PC-3 (cell line): Measurements from ENCODE around the gene LRRC74A. TPM values are rescaled to one million over a fixed set of nuclear protein-coding genes. Genes with fewer than 3 reads are reported as not detected.

Experiments used
- ATAC-seq: fragments of 200-7000 bp; cut with Tn5 transposase; 2 replicates; pipeline ENCODE4 v1.9.1; 2020; ENCODE audit warnings: mild to moderate bottlenecking, moderate library complexity
- BruUV-seq: library from RNA; stranded (reverse); fragments of 400-500 nt; replicated peaks from 2 replicates; lab custom pipeline; 2021; lab: Mats Ljungman, UMichigan
- CTCF ChIA-PET: fragments of 300-600 bp; sonication (Branson Sonifier 250); formaldehyde crosslinking; loops from one replicate; lab custom pipeline; 2022; ENCODE audit warnings: antibody characterized with exemption; lab: Charles Lee
- POLR2A ChIA-PET: fragments of 300-600 bp; sonication (Branson Sonifier 250); formaldehyde crosslinking; loops from one replicate; lab custom pipeline; 2022; ENCODE audit warnings: antibody characterized with exemption; ENCODE audit not compliant: unreplicated experiment; lab: Charles Lee
- DNase-seq: peaks from one replicate; pipeline ENCODE4 v3.0.0-alpha.2; 2015
- H2AFZ ChIP-seq: fragments of 300-600 bp; sonication (generic); 2 replicates; pipeline ENCODE4 v1.6.0; 2016; ENCODE audit warnings: antibody characterized with exemption, low read length
- H3F3A ChIP-seq: fragments of 300-600 bp; sonication (generic); one replicate; pipeline ENCODE4 v1.6.0; 2017; ENCODE audit warnings: antibody characterized with exemption, low read length, control low read depth, mild to moderate bottlenecking; ENCODE audit not compliant: unreplicated experiment
- H3K27ac ChIP-seq: fragments of 300-600 bp; sonication (generic); 2 replicates; pipeline ENCODE4 v1.5.1; 2016; ENCODE audit warnings: mild to moderate bottlenecking, low read length
- H3K27me3 ChIP-seq: fragments of 300-600 bp; sonication (generic); 2 replicates; pipeline ENCODE4 v1.6.1; 2016; ENCODE audit warnings: low read length, mixed read lengths
- H3K36me3 ChIP-seq: fragments of 300-600 bp; sonication (generic); 2 replicates; pipeline ENCODE4 v1.6.1; 2016; ENCODE audit warnings: low read depth, mixed run types, low read length, mixed read lengths
- H3K4me1 ChIP-seq: fragments of 300-600 bp; sonication (generic); 2 replicates; pipeline ENCODE4 v1.5.1; 2016; ENCODE audit warnings: low read length; ENCODE audit not compliant: insufficient read depth
- H3K4me2 ChIP-seq: fragments of 300-600 bp; sonication (generic); 2 replicates; pipeline ENCODE4 v1.6.0; 2016; ENCODE audit warnings: low read length
- H3K4me3 ChIP-seq: fragments of 300-600 bp; sonication (generic); 2 replicates; pipeline ENCODE4 v1.5.1; 2016; ENCODE audit warnings: mild to moderate bottlenecking, low read length, mixed read lengths
- H3K79me2 ChIP-seq: fragments of 300-600 bp; sonication (generic); 2 replicates; pipeline ENCODE4 v1.6.1; 2017; ENCODE audit warnings: low read length, mixed read lengths
- H3K9ac ChIP-seq: fragments of 300-600 bp; sonication (generic); 2 replicates; pipeline ENCODE4 v1.6.0; 2016; ENCODE audit warnings: mild to moderate bottlenecking, low read length
- H3K9me2 ChIP-seq: fragments of 300-600 bp; sonication (generic); replicated peaks from 2 replicates; pipeline ENCODE4 v1.6.1; 2016; ENCODE audit warnings: mixed run types, low read length, mixed read lengths
- H3K9me3 ChIP-seq: fragments of 300-600 bp; sonication (generic); 2 replicates; pipeline ENCODE4 v1.6.1; 2016; ENCODE audit warnings: low read length, mixed read lengths
- H4K20me1 ChIP-seq: fragments of 300-600 bp; sonication (generic); 2 replicates; pipeline ENCODE4 v1.6.1; 2016; ENCODE audit warnings: low read length, mixed read lengths
- EZH2 ChIP-seq: fragments of 300-600 bp; sonication (generic); IDR thresholded peaks from one replicate; pipeline ENCODE4 v1.6.1; 2017; ENCODE audit warnings: antibody characterized with exemption, mild to moderate bottlenecking, low read length; ENCODE audit not compliant: unreplicated experiment
- EZH2phosphoT487 ChIP-seq: fragments of 300-600 bp; sonication (generic); IDR thresholded peaks from 2 replicates; pipeline ENCODE4 v1.6.1; 2018; ENCODE audit warnings: mild to moderate bottlenecking, antibody characterized with exemption, low read length, borderline replicate concordance
- intact Hi-C: fragments of 100-400 bp; cut with micrococcal nuclease; formaldehyde crosslinking; loops from 2 replicates; pipeline ENCODE4 v1.9.0; 2023
- total RNA-seq: library from RNA; depleted of rRNA; stranded (reverse); fragments of >200 nt; gene quantifications from 2 replicates; pipeline ENCODE4 v1.2.3, GENCODE V29; 2014
- TF ChIP-seq, protein P1 (sequence below): fragments of 300-600 bp; sonication (generic); conservative IDR thresholded peaks from 2 replicates; pipeline ENCODE4 v1.5.1; 2017; ENCODE audit warnings: antibody characterized with exemption, low read depth, mild to moderate bottlenecking, low read length

LRRC74A gene
- total RNA-seq, 1 experiment from 2014 or later: not detected

- intact Hi-C loops: loop anchor here (5.0 kb wide), 2 partner anchors 50 to 150 kb away; partner anchors contain the start of gene VASH1
- Histone ChIP-seq H3K9me3 (no peaks in the 10 kb centered on the region), H3K79me2 (peaks cover 27% of the 10 kb centered on the region), H3K4me1 (peaks cover 5% of the 10 kb centered on the region), H3F3A (no peaks in the 10 kb centered on the region), H3K27ac (no peak overlapping the region), H3K9ac (peak overlapping the region; percentile 80), H3K27me3 (peaks cover 8% of the 10 kb centered on the region), H3K4me2 (peak overlapping the region; percentile 100), H3K36me3 (peaks cover 13% of the 10 kb centered on the region), H3K9me2 (no peaks in the 10 kb centered on the region), H2AFZ (peak overlapping the region; percentile 89), H4K20me1 (no peaks in the 10 kb centered on the region), H3K4me3 (peak overlapping the region; percentile 93)
- ATAC-seq (peak; percentile 36), DNase-seq (peak; percentile 33)
- ChIA-PET POLR2A (no interaction called here), CTCF (no interaction called here)
- TSS peak; percentile 45 for BruUV-seq
- TF ChIP-seq EZH2: no peak
- TF ChIP-seq EZH2phosphoT487: no peak
- TF ChIP-seq, protein P1, sequence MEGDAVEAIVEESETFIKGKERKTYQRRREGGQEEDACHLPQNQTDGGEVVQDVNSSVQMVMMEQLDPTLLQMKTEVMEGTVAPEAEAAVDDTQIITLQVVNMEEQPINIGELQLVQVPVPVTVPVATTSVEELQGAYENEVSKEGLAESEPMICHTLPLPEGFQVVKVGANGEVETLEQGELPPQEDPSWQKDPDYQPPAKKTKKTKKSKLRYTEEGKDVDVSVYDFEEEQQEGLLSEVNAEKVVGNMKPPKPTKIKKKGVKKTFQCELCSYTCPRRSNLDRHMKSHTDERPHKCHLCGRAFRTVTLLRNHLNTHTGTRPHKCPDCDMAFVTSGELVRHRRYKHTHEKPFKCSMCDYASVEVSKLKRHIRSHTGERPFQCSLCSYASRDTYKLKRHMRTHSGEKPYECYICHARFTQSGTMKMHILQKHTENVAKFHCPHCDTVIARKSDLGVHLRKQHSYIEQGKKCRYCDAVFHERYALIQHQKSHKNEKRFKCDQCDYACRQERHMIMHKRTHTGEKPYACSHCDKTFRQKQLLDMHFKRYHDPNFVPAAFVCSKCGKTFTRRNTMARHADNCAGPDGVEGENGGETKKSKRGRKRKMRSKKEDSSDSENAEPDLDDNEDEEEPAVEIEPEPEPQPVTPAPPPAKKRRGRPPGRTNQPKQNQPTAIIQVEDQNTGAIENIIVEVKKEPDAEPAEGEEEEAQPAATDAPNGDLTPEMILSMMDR: no peak
Measured at GRCh38 chr14:76812093-76812421, 14.2 kb upstream of the LRRC74A start.

- peak; percentile 92 for TF ChIP-seq EZH2phosphoT487
- TF ChIP-seq EZH2: no peak
- Histone ChIP-seq H3K9ac (peak within 1 kb of the TSS; percentile 80), H3F3A (no peaks in the 10 kb centered on the region), H3K4me2 (peak within 1 kb of the TSS; percentile 100), H3K4me3 (peak within 1 kb of the TSS; percentile 93), H3K79me2 (peaks cover 27% of the 10 kb centered on the region), H3K9me2 (no peaks in the 10 kb centered on the region), H3K27me3 (peaks cover 15% of the 10 kb centered on the region), H2AFZ (peak within 1 kb of the TSS; percentile 89), H3K36me3 (peaks cover 11% of the 10 kb centered on the region), H4K20me1 (no peaks in the 10 kb centered on the region), H3K9me3 (no peaks in the 10 kb centered on the region), H3K27ac (0 out of 2 replicates have a peak within 1 kb of the TSS, but pooled peaks have one; percentile 6), H3K4me1 (peaks cover 5% of the 10 kb centered on the region)
- DNase-seq (peak; percentile 94), ATAC-seq (peak; percentile 86)
- POLR2A ChIA-PET: no interaction called here
- CTCF ChIA-PET: no interaction called here
- intact Hi-C loops: loop anchor here (5.0 kb wide), 2 partner anchors 50 to 150 kb away; partner anchors contain the start of gene VASH1
- BruUV-seq: no TSS peak
Measured at GRCh38 chr14:76812422-76813383, 13.5 kb upstream of the LRRC74A start, which contains the start of gene ANGEL1. TSS of gene ANGEL1 (minus strand) at chr14:76812882. CDS start at chr14:76812827, 55 bp downstream.

DNA sequence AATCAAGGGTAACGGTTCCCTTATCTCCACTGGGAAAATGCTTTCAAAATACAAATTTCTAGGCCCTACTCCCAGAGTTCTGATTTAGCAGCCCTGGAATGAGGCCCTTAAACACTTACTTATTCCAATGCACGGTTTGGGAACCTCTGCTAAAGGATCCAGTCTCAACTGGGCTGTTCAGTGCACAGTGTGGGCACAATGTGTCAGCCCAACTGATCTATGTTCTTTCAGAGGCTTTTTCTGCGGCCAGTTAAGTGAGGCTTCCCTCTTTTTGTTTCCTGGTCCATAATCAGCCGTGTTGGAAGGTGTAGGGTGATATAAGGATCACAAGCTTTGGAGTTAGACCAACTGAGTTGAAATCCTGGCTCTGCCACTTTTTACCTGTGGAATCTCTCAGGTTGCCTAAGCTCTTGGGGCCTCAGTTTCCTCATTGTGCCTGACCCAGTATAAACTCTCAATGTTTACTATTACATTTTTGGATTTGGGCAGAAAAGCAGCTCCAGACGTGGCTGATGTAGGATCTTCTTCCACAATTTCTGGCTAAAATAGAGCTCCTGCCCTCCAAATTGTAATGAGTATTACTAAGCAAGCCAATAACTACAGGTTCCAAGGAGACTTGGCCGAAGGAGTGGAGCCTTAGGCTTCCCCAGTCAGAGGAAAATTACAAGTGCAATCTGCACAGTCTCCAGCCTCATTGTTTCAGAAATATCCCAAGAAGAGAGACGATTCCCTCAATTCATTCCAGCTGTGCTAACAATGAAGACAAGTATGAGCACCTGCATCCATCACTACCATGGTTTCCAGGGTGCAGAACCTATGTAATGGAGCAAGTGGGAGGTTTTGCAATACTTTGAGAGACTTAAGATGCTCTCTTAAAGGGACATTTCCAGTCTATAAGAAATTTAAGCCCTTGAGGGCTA lies 11.2 kb upstream of the LRRC74A start:
- intact Hi-C loops: loop anchor here (5.0 kb wide), 2 partner anchors 53 to 147 kb away; partner anchors contain the start of gene VASH1
- Histone ChIP-seq H3K9me3 (no peaks in the 10 kb centered on the region), H3K79me2 (peaks cover 21% of the 10 kb centered on the region), H3K27me3 (peaks cover 35% of the 10 kb centered on the region), H2AFZ (no peak overlapping the region), H3K27ac (no peak overlapping the region), H3K36me3 (no peaks in the 10 kb centered on the region), H3K4me1 (peaks cover 5% of the 10 kb centered on the region), H3K4me3 (no peak overlapping the region), H3F3A (no peaks in the 10 kb centered on the region), H4K20me1 (no peaks in the 10 kb centered on the region), H3K9me2 (no peaks in the 10 kb centered on the region), H3K9ac (no peak overlapping the region), H3K4me2 (no peak overlapping the region)
- no peak for DNase-seq
- ChIA-PET POLR2A (no interaction called here), CTCF (no interaction called here)
- ATAC-seq: no peak
- BruUV-seq: no TSS peak
- TF ChIP-seq EZH2phosphoT487 (no peak), EZH2 (no peak)
- TF ChIP-seq, protein P1: no peak
